Fibroblast of skin of right quadriceps (primary cell): Measurements from ENCODE around the gene PC.
"Not testable (repeated sequence)": the region's sequence is repeated elsewhere in the genome, so short reads cannot be mapped to it uniquely, and the experiment has no call there.

Source experiments
- DNase-seq: peaks from one replicate; pipeline ENCODE4 v3.0.0-alpha.2; 2013

PC gene

DNA sequence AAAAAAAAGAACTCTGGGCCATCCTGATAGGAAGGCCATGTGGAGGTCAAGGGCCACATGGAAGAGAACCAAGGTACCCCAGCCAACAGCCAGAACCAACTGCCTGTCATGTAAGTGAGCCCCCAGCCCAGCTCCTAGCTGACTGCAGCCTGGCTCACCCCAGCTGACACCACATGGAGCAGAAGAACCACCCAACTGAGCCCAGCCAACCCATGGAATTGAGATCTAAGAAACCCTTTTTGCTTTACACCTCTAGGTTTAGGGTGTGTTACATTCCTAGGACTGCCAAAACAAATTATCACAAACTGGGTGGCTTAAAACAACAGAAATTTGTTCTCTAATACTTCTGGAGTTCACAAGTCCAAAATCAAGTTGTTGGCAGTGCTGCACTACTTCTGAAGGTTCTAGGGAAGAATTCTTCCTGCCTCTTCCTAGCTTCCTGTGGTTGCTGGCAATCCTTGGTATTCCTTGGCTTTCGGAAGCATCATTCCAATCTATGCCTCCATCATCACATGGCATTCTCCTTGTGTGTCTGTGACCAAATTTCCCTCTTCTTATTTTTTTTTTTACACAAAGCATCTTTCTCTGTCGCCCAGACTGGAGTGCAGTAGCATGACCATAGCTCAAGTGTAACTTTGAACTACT lies 21.3 kb upstream of the PC start:
- peak; percentile 57 for DNase-seq

DNA sequence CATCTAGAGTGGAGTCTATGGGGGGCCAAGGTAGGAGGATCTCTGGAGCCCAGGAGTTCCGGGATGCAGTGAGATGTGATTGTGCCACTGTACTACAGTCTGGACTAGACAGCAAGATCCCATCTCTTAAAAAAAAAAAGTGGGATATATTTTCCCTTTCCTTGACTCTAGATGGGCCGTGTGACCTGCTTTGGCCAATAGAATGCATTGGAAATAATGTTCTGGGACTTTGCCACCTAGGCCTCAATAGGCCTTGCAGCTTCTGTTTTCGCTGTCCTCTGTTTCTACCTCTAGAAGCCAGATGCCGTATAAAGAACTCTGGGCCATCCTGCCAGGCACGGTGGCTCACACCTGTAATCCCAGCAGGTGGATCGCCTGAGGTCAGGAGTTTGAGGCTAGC lies 20.5 kb upstream of the PC start:
- DNase-seq, result no peak

DNA sequence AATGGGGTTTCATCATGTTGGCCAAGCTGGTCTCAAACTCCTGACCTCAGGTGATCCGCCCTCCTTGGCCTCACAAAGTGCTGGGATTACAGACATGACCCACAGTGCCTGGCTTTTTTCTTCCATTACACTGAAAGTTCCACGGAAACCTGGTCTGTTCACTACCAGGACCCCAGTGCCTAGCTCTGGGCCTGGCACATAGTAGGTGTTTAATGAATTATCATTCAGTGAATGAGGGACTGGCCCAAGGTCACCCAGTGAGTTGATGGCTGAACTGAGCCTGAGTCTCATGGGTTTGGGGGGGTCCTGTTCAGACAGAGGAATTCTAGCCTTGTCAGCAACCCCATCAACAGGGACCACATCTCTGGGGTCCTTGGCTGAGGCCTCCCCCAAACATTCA lies 20.0 kb upstream of the PC start:
- no peak for DNase-seq

DNA sequence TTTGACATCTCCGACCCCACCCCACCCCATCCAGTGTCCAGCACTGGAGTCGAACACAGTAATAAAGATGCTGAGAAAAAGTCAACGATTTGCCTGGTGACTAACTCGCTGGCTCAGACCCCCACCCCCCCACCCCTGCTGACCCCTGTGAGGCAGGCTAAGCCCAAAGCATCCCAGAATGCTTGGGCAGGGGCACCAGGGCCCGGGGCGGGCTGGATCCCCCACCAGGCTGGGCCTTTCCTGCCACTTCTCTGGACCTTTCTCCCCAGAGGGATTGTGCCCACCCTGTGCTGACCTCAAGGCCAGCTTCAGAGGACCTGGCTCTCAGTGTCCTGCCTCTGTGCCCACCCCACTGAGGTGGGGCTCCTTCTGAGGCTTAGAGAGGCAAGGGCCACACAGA lies 18.7 kb upstream of the PC start:
- no peak for DNase-seq

DNA sequence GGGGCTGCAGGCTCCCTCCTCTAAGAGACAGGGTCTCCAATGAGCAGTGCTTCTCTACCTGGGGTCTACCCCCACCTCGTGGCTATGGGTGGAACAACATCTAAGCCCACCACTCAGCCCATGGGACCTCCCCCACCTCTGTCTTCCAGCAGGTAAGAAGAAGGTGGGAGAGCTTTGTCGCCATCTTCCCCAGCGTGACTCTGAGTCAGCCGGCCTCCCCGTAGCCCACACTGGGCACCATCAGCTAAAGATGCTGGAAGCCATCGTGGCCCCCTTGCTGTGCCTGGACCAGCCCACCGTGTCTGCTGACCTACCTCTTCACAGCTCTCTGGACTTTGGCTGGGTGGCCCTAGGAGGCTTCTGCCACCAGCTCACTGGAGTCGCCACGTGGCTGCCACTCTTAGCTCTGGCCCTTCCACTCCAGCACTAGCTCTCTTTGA lies 17.9 kb upstream of the PC start:
- peak; percentile 31 for DNase-seq

DNA sequence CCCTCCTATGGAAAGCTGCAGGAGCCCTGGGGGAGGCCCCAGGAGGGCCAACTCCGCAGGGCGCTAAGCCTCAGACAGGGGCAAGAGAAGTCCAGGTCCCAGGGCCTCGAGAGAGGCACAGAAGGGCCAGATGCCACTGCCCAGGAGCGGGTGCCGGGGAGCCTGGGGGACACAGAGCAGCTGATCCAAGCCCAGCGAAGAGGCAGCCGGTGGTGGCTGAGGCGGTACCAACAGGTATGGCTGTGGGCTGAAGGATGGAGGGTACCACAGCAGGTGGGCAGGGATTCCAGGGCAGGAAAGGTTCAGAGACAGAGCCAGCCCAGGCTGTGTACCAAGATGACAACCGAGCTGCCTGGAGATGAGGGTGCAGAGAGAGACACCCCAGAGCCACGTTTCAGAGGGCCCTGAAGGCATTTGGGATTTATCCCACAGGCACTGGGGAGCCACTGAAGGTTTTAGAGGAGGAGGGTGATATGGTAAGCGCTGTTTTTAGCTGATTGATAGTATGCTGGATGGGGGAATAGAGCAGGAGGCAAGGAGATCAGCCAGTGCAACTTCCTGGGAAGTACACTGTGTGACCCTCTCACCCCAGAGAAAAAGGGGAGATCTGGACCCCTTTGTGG lies 17.3 kb upstream of the PC start:
- no peak for DNase-seq

DNA sequence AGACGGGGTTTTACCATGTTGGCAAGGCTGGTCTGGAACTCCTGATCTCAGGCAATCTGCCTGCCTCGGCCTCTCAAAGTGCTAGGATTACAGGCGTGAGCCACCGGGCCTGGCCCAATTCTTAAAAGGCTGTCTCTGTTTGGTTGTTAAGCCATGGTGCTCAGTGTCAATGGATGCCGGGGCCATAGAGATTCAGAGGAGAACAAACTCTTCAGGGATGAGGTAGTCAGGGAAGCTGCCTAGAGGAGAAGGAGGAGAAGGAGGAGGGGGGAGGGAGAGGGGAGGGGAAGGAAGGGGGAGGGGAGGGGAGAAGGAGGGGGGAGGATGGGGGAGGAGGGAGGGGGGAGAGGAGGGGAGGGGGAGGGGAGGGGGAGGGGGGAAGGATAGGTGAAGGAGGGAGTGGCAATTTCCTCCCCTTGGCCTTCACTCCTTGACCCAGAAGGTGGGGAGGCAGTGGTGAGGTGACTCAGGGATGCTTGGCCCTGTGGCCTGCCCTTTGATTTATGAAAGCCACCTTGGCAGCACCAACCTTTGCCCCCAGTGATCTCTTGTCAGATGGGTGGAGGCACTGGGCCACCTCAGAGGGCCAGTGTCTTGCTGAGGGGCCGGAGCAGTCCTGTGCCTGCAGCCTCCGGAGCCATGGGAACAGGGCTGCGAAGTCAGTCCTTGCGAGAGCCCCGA lies 16.7 kb upstream of the PC start, which contains the start of gene C11orf86:
C11orf86 (plus strand) TSS at position 581 of the 681 bp plus-strand sequence; CDS start at position 640, 59 bp downstream.
- peak; percentile 48 for DNase-seq

DNA sequence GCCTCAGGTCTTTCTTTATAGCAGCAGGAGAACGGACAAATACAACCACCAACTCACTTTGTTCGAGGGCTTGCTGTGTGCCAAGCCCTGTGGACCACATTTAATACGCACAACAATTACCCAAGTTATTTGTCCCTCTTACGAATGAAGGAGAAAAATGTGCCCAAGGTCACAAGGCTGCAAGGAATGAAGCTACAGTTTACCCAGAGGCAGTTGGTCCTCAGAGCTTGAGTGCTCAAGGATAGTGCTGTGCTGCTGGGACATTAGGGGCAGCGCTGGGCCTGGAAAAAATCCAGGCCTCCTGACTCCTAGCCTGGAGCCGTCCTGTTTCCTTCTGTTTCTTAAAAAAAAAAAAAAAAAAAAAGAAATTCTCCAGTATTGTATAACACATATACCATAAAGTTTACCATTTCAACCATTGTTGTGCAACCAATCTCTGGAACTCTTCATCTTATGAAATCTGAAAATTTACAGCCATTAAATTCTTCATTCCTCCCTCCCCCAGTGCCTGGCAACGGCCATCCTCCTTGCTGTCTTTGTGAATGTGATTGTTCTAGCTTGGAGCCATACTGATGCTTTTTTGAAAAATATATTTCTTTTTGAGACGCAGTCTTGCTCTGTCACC lies 15.9 kb upstream of the PC start:
- DNase-seq, result peak; percentile 90

DNA sequence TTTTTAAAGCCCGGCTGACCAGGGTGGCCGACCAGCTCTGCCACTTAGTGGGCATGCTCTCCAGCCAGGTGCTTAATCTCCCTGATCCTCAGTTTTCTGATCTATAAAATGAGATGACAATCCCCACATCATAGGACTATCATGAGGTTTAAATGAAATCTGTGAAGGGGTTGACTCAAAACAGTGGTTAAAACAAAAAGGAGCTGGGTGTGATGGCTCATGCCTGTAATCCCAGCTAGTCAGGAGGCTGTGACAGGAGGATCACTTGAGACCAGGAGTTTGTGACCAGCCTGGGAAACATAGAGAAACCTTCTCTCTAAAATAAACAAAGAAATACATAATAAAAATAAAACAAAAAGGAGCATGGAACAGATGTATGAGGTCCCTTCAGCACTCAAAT lies 13.3 kb upstream of the PC start:
- DNase-seq, result peak; percentile 27

DNA sequence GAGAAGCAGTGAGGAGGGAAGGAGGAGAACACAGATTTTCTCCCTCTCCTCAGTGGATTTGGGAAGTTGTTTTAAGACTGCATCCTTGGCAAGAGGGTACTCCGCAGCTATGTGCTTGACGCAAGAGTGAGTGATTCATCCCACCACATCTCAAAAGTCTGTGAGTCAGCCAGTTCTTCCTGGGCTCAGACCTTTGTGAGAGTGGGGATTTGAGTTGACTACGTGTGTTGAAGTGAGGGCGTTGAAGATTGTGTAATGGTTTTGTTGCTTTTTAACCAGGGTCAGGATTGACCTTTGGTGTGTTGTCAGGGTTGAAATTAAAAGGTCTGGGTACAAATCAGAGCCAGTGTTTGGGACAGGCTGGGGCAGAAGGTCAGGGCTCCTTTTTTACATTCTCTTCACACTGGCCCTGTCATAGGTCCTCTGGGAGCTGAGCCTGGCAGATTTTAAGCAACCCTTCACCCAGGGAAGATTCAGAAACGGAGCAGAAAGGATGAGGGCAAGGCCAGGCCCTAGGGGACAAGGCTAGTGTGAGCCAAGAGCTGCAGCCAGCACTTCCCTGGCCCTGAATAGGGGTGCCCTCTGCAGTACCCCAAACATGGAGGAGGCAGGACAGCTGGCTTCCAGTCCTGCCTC lies 12.7 kb upstream of the PC start:
- DNase-seq, result peak; percentile 100

DNA sequence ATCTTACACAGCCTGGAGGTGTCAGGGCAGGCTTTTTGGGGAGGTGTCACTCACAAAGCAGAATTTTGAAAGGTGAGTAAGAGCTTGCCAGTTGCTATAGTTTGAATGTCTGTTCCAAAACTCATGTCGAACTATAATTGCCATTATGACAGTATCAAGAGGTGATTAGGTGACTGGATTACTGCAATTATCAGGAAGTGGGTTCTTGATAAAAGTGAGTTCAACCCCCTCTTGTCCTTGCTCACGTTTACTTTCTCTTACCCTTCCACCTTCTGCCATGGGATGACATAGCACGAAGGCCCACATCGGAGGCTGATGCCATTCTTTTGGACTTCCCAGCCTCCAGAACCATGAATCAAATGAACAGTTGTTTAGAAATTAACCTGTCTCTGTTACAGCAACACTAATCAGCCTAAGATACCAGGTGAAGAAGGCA lies 12.2 kb upstream of the PC start:
- no peak for DNase-seq

DNA sequence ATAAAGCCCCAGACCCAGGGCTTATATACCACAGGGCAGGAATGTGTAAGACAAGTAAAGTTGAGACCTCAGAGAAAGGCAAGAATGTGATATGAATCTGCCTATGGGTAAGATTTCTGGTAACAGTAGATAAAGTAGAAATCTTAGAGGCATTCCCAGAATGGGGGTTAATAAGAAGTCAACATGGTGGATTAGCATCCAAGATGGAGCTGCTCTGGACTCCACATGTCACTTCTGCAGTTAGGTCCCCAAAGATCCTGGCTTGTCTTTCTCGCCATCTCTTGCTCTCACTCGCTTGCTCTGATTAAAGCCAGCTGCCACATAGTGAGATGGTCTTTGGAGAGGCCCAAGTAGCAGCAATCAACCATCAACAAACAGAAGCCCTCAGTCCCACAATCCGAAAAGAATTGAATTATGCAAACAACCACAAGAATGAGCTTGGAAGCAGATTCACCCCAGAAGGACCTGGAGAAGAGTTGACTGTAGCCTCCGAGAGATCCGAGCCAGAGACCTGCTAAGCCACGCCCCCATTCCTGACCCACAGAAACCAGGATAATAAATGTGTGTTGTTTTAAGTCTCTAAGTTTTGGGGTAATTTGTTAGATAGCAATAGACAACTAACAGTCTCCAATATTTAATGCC lies 11.5 kb upstream of the PC start:
- DNase-seq, result peak; percentile 96

DNA sequence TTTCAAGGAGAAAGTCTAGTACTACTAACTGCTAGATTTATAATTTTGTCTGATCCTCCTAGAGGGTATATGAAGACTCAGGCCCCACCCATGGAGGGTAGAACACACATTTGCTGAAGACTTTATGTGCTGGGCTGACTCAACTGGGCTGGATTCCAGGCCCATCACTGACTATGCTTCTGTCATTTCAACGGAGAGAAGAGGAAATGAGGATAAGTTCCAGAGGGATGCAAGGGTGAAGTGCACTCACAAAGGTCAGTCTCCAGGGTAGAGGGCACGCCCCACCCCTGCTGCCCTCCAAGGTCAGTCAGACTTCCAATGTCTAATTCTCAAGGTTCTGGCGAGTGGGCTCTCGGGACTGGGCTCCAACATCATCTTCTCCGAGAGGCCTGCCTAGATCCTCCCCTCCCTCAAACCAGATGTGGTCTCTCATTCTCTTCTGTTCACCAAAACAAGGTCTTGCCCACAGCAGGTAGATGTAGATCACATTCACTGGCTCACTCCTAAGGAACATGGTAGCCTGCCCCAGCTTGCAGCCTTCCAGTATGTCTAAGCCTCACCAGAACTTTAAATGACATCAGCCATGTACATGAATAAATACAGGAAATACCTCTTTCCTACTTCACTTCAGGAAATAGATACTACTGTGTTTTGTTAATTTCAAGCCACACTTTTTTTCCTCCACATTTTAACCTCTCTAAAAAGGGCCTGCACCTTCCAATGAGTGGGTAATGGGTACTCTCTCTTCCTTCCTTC lies 9.7 kb upstream of the PC start:
- DNase-seq, result peak; percentile 93

DNA sequence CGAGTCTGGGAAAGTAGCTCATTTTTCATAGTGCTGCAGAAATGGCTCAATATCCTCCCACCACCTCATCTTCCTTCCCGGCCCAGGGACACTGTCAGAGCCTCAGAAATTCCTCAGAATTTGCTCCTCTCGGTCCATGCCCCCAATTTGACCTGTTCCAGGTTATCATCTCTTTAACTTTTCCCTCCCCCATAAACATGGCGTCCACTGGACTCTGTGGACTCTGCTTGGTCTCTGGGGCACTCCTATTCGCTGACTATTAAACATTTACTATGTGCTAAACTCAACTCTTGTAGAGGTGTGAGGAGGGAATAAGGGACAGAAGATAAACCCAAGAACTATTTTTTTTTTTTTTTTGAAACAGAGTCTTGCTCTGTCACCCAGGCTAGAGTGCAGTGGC lies 8.2 kb upstream of the PC start:
- DNase-seq, result no peak

DNA sequence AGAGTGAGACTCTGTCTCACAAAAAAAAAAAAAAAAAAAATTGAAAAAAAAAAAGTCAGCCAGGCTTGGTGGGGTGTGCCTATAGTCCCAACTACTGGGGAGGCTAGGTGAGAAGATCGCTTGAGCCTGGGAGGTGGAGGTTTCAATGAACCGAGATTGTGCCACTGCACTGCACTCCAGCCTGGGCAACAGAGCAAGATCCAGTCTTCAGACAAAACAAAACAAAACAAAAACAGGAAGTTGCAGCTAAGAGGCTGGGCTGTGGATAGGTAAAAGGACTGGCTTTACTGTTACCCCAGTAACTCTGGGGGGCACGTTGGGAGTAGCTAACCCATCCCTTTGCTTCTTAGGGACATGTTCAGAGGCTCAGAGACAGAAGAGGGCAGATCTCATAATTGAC lies 6.3 kb upstream of the PC start:
- no peak for DNase-seq

DNA sequence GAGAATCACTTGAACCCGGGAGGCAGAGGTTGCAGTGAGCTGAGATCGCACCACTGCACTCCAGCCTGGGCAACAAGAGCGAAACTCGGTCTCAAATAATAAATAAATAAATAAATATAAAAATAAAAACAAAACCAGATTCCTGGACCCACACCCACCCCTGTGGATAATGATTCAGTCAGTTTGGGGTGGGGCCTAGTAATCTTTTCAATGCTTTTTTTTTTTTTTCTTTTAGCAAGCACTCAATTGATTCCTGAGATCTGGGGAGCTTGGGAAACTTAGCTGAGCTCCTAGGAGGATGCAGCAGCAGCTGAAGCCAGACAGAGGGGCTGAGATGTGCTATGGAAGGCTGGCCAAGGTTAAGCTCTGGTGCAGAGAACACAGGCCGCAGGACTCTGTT lies 4.6 kb upstream of the PC start:
- DNase-seq, result no peak

DNA sequence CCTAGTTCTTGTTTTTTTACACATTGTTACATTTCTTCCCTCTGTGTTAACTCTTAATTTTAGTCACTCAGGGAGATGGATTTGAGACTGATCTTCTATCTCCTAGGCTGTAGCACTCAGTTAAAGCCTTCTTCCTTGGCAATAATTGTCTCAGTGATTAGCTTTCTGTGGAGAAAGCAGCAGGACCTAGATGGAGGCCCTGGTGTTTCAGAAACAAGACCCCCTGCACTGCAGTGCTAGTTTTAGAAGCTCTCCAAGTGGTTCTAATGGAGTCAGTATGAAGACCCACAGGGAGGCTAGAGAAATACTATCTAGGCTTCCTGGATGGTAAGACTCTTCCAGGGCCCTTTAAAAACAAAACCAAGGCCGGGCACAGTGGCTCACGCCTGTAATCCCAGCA lies 4.1 kb upstream of the PC start:
- DNase-seq, result no peak

DNA sequence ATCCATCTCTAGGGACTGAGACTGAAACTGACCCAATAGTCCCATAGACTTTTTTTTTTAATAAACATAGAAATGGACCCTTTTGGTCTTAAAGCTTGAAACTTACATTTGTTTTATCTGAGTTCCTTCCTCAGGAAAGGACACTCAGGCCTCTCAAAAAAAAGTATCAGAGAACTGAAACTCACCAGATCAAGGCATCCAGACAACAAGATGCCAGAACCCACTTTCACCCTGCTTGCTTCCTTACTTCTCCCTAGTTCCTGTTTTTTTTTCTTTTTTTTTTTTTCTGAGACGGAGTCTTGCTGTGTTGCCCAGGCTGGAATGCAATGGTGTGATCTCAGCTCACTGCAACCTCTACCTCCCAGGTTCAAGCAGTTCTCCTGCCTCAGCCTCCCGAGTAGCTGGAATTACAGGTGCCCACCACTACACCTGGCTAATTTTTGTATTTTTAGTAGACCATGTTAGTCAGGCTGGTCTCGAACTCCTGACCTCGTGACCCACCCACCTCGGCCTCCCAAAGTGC lies 3.6 kb upstream of the PC start:
- not testable (repeated sequence) for DNase-seq

DNA sequence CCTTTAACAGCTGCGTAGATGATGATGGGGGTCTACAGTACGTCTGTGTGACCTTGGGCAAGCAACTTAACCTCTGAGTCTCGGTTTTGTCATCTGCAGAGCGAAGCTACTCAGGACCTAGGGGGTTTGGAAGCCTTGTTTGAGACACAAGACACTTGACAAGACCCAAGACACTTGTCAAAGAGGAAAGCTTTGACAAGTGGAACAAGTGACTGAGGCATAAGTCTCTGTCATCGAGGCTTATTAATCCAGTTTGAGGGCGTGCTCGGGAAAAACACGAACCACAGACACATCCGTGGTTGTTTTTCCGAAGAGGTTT lies 732 bp upstream of the PC start:
- no peak for DNase-seq

DNA sequence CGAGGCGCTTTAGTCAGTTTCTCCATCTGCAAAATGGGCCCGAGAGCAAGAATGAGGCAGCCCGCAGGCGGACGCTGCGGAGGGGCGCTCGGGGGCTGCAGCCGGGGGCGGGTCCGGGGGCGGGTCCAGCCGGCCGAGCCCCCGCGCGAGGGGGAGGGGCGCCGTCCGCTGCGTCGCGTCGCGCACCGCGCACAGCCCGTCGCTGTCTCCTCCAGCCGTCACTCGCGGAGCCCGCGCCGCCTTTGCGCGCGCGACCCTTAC lies 282 bp downstream of the PC start:
- no peak for DNase-seq

DNA sequence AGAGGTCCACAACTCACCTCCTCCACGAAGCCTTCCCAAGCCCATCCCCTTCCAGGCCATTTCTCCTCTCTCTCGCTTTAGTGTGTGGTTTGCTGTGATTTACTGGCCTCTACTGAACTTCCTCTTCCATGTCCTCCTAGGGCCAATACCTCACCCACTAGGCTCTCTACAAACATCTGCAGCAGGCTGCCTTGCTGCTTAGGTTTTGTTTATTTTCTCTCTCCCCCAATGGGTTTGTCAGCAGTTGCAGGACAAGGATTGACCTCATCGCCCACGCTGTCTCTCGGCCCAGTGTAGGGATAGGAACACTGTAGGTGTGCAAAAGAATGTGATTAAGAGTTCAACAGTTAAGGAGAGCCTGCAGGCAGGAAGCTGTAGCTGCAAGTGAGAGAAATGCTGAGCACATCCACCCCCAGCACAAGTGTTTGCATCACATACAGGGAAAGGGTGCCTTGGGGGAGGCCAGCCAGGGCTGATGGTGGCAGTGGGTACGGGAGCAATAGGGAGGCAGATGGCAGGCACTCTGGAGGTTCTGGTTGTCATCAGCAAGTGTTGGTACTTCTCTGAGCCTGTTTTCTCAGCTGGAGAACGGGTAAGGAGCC lies 1.4 kb downstream of the PC start:
- DNase-seq, result peak; percentile 53
